Skeletal muscle cell (primary cell): Measurements from ENCODE around the gene ATP9A.
A peak's percentile ranks its signal among the peaks of the same experiment; 100 is the strongest.

Source experiments
- DNase-seq: peaks from one replicate; pipeline ENCODE4 v3.0.0-alpha.2; 2010; ENCODE audit warnings: low read depth
- H3K4me3 ChIP-seq: 2 replicates; pipeline ENCODE4 v1.5.1; 2011; ENCODE audit warnings: low read depth, mild to moderate bottlenecking, control low read depth, low read length, moderate library complexity

Gene ATP9A

DNA sequence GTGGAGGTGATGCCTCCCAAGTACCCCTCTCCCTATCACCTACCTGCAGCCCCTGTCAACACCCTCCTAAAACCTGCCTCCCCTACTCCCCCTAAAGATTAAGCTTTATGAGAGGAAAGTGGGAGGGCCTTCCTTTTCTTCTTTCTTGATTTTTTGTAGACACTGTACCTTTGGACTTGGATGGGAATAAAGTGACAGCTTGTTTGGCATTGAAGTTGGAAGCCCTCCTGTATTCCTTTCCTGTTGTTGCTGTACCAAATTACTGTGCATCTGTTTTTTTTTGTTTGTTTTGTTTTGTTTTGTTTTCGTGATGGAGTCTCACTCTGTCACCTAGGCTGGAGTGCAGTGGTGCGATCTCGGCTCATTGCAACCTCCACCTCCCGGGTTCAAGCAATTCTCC, 126.3 kb downstream of the ATP9A start:
- DNase-seq, result no peak
- no peak overlapping the region for H3K4me3 ChIP-seq

DNA sequence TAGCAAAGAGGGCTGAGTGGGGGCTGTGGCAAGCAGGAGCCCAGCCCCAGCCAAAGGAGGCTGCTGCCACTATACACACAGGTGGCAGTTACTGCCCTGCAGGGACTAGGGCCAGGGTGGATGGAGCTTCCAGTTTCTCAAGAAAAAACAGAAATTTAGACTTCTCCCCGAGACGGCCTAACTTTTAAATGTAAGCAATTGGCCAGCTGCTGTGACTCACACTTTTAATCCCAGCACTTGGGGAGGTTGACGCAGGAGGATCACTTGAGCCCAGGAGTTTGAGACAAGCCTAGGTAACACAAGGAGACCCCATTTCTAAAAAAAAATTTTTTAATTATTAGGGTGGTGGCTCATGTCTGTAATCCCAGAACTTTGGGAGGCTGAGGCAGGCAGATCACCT, 127.4 kb downstream of the ATP9A start:
- DNase-seq, result no peak
- H3K4me3 ChIP-seq, result no peak overlapping the region

- DNase-seq, result no peak
- no peak overlapping the region for H3K4me3 ChIP-seq
Observed at GRCh38 chr20:51639206-51639832, 128.9 kb downstream of the ATP9A start.

- no peak for DNase-seq
Observed at GRCh38 chr20:51637241-51637640, 130.9 kb downstream of the ATP9A start.

DNA sequence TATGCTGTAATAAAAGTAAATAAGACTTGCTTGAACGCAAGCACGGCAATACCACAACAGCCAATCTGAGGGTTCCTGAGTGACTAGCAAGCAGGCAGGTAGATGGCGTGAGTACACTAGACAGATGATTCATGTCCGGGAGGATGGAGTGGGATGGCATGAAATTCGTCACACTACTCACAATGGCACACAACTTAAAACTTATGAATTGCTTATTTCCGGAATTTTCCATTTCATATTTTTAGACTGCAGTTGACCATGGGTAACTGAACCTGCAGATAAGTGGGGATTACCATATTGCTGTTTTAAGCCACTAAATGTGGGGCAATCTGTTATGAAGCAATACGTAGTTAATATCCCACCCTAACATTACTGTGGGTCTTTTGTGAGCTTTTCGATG, 132.1 kb downstream of the ATP9A start:
- no peak overlapping the region for H3K4me3 ChIP-seq
- DNase-seq, result no peak

More at GRCh38 chr20:51637241-51637640, 130.9 kb downstream of the ATP9A start:
- H3K4me3 ChIP-seq, result no peak overlapping the region

- no peak for DNase-seq
- H3K4me3 ChIP-seq, result no peak overlapping the region
Observed at GRCh38 chr20:51635680-51636079, 132.5 kb downstream of the ATP9A start.

GRCh38 chr20:51634877-51635276, 133.3 kb downstream of the ATP9A start:
- no peak for DNase-seq
- no peak overlapping the region for H3K4me3 ChIP-seq

- no peak overlapping the region for H3K4me3 ChIP-seq
- no peak for DNase-seq
Observed at GRCh38 chr20:51634257-51634656, 133.9 kb downstream of the ATP9A start.

GRCh38 chr20:51633430-51633829, 134.8 kb downstream of the ATP9A start:
- DNase-seq, result no peak

DNA sequence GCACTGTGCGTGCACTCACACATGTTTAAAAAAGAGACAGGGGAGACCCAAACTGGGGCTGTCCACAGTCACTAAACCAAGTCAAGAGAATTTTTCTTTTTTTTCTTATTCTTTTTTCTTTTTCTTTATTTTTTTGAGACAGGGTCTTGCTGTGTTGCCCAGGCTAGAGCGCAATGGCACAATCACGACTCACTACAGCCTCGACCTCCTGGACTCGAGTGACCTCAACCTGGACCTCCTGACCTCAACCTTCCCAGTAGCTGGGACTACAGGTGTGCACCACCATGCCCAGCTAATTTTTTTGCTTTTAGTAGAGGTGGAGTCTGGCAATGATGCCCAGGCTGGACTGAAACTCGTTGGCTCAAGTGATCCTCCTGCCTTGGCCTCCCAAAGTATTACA, 136.2 kb downstream of the ATP9A start:
- DNase-seq, result no peak
- no peak overlapping the region for H3K4me3 ChIP-seq

More at GRCh38 chr20:51633430-51633829, 134.8 kb downstream of the ATP9A start:
- no peak overlapping the region for H3K4me3 ChIP-seq

DNA sequence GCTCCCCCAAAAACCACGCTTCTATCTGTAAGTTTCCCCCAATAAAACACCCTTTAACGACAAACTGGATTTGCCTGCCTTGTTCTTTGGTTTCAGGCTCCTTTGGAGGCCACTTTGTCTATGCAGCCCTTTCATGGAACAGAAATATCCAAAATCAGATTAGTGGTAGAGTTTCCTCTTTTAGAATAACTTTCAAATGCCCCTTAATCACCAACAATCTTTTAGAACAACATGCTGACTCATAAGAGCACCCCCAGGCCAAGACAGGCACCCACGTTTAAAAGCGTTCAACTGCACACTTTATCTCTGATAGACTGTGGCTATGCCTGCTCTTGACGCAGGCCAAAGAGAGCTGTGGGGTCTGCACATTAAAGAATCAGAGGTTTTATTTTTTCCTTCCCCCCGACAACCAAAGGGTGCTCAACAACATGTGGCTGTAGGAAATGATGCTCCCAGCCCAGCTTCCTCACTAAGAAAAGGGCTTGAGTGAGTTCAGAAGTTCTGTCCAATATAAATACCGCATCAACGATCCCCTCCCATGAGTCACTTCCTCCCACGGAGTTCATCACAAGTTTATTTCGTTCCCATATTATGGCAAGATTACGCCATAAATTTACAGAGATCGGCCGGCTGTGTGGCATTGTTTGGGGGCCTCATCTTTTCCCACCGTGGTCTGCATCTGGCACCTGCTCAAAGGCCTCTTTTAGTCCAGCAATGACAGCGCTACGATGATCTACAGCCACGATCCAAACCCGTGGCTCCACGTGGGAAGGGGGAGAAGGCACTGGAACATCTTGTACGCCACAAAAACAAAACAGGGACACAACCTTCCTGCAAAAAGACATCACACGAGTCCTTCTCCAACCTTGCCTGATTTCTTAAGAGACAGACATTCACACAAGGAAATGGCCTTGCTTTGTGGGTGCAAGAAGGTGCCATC, 136.9 kb downstream of the ATP9A start:
- H3K4me3 ChIP-seq, result no peak overlapping the region
- DNase-seq, result peak; percentile 98

DNA sequence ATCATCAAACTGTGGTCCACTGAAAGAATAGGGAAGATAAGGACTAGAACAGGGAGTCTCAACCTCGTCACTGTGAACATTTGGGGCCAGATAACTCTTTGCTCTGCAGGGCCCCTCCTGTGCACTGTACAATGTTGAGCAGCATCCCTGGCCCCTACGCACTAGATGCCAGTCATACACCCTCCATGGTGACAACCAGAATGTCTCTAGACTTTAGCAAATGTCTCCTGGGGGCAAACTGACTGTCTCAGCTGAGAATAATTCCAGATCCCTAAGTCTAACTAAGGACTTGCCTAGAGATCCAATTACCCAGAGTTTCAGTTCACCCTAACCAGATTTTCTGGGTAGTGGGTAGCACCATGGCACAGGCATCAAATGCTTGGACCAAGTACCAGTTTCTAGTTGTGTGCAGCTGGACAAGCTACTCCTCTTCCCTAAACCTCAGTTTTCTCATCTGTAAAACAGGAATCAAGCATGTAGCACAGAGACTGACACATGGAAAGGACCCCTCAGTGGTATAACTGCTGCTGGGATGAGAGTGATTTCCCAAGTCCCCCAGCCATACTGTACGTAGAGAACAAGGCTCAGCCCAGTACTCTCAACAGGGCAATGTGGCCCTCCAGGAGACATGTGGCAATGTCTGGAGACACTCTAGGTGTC, 138.7 kb downstream of the ATP9A start:
- no peak for DNase-seq
- no peak overlapping the region for H3K4me3 ChIP-seq

DNA sequence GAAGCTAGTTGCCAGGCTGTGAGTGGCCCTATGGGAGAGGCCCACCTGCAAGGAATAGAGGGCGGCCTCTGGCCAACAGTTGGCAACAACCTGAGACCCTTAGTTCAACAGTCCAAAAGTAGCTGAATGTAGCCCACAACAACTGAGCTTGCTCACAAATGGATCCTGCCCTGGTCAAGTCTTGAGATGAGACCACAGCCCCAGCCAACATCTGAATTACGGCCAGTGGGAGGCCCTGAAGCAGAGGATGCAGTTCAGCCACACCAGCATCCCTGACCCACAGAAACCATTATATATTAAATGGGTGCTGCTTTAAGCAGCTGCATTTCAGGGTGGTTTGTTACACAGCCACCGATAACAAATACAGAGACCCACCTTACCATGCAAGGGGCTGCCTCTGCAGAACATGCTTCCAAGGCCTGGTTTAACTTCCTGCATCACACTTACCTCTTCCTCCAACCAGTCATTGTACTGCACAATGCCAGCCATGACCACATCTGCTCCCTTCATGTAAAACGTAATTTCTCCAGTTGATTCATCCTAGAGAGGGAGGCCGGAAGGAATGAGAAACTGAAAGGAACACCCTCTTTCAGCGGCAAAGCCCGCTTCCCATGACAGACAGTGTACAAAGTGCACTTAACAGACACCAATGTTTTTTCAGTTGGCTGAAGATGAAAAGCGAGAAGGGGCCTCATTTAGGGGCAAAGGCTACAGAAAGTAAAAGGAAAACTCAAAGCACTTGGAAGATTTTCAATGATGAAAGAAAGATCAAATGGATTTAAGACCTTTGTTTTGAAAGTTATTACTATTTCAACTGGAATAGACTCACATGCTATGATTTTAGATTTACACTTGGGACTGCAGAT, 139.4 kb downstream of the ATP9A start:
- no peak overlapping the region for H3K4me3 ChIP-seq
- DNase-seq, result peak; percentile 66

- H3K4me3 ChIP-seq, result no peak overlapping the region
- no peak for DNase-seq
Observed at GRCh38 chr20:51627586-51627985, 140.6 kb downstream of the ATP9A start.

GRCh38 chr20:51625105-51625504, 143.1 kb downstream of the ATP9A start:
- DNase-seq, result no peak
- no peak overlapping the region for H3K4me3 ChIP-seq

GRCh38 chr20:51624157-51624731, 143.9 kb downstream of the ATP9A start:
- no peak overlapping the region for H3K4me3 ChIP-seq
- DNase-seq, result no peak

DNA sequence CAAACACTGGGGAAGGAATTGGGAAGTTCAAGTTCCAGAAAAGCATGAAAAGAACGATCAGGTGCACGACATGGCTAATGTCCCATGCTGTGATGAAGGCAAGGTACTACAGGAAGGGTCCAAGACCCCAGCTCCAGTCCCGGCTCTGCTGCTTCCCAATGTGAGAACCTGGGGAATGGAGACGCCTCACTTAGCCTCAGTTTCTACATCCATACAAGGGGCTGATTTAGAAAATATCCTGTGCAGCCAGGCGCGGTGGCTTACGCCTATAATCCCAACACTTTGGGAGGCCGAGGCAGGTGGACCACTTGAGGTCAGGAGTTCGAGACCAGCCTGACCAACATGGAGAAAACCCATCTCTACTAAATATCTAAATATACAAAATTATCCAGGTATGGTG, 144.9 kb downstream of the ATP9A start:
- H3K4me3 ChIP-seq, result no peak overlapping the region
- DNase-seq, result no peak

- no peak for DNase-seq
- H3K4me3 ChIP-seq, result no peak overlapping the region
Observed at GRCh38 chr20:51622004-51622874, 146.0 kb downstream of the ATP9A start.
